ENCODE measurements around the gene USP6.
"Not testable (repeated sequence)": the region's sequence is repeated elsewhere in the genome, so short reads cannot be mapped to it uniquely, and the experiment has no call there.

The USP6 gene

DNA sequence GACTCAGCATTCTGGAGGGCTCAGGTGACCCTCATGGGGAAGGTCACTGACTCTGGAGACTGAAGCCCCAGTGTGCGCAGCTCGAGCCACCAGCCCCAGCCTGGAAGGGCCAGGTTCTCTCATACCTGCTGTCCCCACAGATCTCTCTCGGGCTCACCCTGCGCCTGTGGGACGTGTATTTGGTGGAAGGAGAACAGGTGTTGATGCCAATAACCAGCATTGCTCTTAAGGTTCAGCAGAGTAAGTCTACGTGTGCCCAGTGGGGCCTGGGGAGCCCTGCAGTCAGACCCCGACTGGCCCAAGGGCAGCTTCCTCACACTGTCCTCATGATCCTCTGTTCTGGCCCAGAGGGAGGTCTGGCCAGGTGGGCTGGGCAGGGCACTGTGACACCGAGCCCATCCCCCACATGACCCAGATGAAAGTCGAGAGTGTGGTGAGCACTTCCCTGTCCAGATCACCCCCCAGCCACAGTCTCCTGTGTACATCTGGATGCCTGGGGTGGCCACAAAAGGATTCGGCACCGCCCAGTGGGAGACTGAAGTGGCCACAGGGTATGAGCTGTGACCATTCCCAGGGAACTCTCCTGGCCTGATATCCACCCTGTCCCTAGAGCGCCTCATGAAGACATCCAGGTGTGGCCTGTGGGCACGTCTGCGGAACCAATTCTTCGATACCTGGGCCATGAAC lies 21.8 kb downstream of the USP6 start:
- H3K4me1 Mint-ChIP-seq; H3K36me3 Mint-ChIP-seq; H3K9me3 Mint-ChIP-seq; H3K4me3 Mint-ChIP-seq; ATAC-seq; H3K27ac Mint-ChIP-seq; DNase-seq (ENCODE audit: low spot score in 2 of 2): not testable (repeated sequence)

DNA sequence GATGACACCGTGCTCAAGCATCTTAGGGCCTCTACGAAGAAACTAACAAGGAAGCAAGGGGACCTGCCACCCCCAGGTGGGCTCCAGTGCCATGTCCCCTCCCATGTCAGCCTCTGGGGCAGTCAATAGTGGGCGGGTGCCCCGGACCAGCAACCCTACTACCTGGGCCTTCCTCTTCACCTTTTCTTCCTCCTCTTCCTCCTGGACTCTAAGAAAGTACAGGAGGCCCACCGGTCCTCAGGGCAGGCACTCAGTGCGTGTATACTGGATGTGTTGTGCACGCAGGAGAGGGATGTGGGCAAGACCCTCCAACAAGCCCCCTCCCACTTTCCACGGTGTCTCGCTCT lies 22.3 kb downstream of the USP6 start:
- peak in 1 of 2 donors; percentile 39 for DNase-seq (ENCODE audit: low spot score in 2 of 2)
- not testable (repeated sequence) for H3K4me3 Mint-ChIP-seq, H3K27ac Mint-ChIP-seq, H3K9me3 Mint-ChIP-seq, H3K4me1 Mint-ChIP-seq, ATAC-seq, H3K36me3 Mint-ChIP-seq

DNA sequence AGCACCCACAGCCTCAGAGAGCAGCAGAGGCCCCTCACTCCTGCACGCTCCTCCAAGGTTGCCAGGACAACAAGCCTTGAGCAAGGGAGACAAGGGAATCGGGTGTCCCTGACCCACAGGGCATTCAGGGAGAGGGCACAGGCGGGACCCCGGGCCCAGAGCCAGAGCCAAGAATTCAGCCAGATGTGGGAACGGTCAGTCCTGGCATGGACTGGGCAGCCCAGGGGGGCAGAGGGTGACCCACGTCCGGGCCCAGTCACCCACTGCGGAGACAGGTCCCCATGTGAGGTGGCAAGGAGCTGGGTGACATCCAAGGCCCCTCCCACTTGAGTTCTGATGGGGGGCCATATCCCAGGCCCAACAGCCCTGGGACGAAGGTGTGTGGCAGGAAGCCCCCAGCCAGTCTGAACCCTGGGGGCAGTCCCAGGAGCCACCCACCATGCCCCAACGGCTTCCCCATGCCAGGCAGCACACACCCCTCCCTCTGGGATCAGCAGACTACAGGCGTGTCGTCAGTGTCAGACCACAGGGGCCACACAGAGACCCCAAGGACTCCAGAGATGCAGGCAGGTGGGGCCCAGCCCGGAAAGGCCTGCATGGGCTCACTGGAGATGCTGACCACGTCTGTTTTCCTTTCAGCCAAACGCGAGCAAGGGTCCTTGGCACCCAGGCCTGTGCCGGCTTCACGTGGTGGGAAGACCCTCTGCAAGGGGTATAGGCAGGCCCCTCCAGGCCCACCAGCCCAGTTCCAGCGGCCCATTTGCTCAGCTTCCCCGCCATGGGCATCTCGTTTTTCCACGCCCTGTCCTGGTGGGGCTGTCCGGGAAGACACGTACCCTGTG lies 23.0 kb downstream of the USP6 start:
- no peak overlapping the region for H3K27ac Mint-ChIP-seq
- no peaks in the 10 kb centered on the region for H3K4me1 Mint-ChIP-seq
- H3K36me3 Mint-ChIP-seq: no peaks in the 10 kb centered on the region
- H3K4me3 Mint-ChIP-seq: no peak overlapping the region
- no peaks in the 10 kb centered on the region for H3K9me3 Mint-ChIP-seq
- DNase-seq (ENCODE audit: low spot score in 2 of 2) (peak in 1 of 2 donors; percentile 45), ATAC-seq (no peak)

DNA sequence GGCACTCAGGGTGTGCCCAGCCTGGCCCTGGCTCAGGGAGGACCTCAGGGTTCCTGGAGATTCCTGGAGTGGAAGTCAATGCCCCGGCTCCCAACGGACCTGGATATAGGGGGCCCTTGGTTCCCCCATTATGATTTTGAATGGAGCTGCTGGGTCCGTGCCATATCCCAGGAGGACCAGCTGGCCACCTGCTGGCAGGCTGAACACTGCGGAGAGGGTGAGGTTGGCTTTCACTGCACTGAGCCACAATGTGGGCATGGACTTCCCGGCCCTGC lies 23.6 kb downstream of the USP6 start:
- no peak overlapping the region for H3K27ac Mint-ChIP-seq
- DNase-seq (ENCODE audit: low spot score in 2 of 2) (no peak), ATAC-seq (no peak)
- H3K36me3 Mint-ChIP-seq: no peaks in the 10 kb centered on the region
- H3K4me3 Mint-ChIP-seq: no peak overlapping the region
- H3K4me1 Mint-ChIP-seq: no peaks in the 10 kb centered on the region
- H3K9me3 Mint-ChIP-seq: no peaks in the 10 kb centered on the region

DNA sequence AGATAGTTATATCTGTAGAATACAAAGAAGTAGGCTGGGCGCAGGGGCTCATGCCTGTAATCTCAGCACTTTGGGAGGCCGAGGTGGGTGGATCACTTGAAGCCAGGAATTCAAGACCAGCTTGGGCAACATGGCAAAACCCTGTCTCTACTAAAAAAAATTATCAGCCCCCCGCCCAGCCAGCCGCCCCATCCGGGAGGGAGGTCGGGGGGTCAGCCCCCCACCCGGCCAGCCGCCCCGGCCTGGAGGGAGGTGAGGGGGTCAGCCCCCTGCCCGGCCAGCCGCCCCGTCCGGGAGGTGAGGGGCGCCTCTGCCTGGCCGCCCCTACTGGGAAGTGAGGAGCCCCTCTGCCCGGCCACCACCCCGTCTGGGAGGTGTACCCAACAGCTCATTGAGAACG lies 27.0 kb downstream of the USP6 start:
- not testable (repeated sequence) for ATAC-seq; H3K4me1 Mint-ChIP-seq; DNase-seq (ENCODE audit: low spot score in 2 of 2); H3K36me3 Mint-ChIP-seq; H3K27ac Mint-ChIP-seq; H3K4me3 Mint-ChIP-seq; H3K9me3 Mint-ChIP-seq

DNA sequence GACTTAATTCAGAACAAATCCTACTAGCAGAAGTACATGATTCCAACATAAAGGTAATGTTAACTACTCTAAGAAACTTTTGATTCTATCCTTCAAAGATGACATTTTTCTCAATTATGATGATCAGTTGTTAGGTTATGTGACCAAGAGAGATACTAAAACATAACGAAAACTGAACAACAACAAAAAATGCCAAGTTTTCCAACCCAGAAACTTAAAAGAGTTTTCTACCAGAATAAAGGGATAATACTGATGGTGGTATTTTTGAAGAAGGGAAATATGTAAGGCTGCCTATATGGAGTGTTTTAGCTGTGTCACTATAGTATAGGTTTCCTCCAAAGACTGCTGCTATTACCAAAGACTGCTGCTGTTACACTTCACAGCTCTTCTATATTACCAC lies 30.3 kb downstream of the USP6 start:
- not testable (repeated sequence) for H3K4me3 Mint-ChIP-seq; DNase-seq (ENCODE audit: low spot score in 2 of 2); H3K9me3 Mint-ChIP-seq; H3K4me1 Mint-ChIP-seq; H3K36me3 Mint-ChIP-seq; ATAC-seq; H3K27ac Mint-ChIP-seq

DNA sequence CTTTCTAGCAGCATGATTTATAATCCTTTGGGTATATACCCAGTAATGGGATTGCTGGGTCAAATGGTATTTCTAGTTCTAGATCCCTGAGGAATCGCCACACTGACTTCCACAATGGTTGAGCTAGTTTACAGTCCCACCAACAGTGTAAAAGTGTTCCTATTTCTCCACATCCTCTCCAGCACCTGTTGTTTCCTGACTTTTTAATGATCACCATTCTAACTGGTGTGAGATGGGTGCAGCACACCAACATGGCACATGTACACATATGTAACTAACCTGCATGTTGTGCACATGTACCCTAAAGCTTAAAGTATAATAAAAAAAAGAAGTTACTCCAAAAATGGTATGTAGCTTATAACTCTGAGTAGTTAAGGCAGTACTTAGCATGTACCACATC lies 44.9 kb downstream of the USP6 start:
- not testable (repeated sequence) for H3K36me3 Mint-ChIP-seq; DNase-seq (ENCODE audit: low spot score in 2 of 2); H3K4me1 Mint-ChIP-seq; H3K27ac Mint-ChIP-seq; H3K9me3 Mint-ChIP-seq; H3K4me3 Mint-ChIP-seq; ATAC-seq

DNA sequence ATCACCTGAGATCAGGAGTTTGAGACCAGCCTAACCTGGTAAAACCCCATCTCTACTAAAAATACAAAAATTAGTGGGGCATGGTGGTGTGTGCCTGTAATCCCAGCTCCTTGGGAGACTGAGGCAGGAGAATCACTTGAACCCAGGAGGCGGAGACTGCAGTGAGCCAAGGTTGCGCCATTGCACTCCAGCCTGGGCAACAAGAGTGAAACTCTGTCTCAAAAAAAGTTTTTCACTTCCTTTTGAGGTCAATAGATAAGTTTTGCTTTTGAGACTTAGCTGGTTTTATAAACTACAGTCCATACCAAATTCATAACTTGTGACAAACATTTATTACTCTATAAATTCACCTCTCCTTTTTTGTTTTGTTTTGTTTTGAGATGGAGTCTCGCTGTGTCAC lies 46.0 kb downstream of the USP6 start:
- DNase-seq (ENCODE audit: low spot score in 2 of 2); H3K4me1 Mint-ChIP-seq; H3K4me3 Mint-ChIP-seq; H3K36me3 Mint-ChIP-seq; ATAC-seq; H3K9me3 Mint-ChIP-seq; H3K27ac Mint-ChIP-seq: not testable (repeated sequence)

DNA sequence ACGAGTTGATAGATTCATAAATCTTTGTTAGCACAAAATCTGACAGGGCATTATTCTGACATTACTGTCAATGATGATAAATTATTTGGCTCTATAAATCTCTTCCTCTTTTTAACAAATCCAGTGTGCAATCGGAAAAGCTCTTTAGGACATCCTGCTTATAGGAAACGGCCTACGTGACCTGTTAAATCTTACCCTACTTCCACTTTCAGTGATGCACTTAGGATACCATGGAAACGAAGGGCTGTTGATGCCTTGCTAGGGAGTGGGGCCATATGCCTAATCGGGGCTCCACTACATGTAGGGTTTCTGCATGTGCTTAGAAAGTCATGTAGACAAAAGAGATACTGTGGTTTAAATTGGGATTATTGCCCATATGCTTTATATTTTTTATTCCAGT lies 48.6 kb downstream of the USP6 start:
- H3K4me3 Mint-ChIP-seq: no peak overlapping the region
- H3K27ac Mint-ChIP-seq: no peak overlapping the region
- ATAC-seq (no peak), DNase-seq (ENCODE audit: low spot score in 2 of 2) (no peak)
- H3K9me3 Mint-ChIP-seq: no peaks in the 10 kb centered on the region
- H3K36me3 Mint-ChIP-seq: no peaks in the 10 kb centered on the region
- H3K4me1 Mint-ChIP-seq: no peaks in the 10 kb centered on the region

DNA sequence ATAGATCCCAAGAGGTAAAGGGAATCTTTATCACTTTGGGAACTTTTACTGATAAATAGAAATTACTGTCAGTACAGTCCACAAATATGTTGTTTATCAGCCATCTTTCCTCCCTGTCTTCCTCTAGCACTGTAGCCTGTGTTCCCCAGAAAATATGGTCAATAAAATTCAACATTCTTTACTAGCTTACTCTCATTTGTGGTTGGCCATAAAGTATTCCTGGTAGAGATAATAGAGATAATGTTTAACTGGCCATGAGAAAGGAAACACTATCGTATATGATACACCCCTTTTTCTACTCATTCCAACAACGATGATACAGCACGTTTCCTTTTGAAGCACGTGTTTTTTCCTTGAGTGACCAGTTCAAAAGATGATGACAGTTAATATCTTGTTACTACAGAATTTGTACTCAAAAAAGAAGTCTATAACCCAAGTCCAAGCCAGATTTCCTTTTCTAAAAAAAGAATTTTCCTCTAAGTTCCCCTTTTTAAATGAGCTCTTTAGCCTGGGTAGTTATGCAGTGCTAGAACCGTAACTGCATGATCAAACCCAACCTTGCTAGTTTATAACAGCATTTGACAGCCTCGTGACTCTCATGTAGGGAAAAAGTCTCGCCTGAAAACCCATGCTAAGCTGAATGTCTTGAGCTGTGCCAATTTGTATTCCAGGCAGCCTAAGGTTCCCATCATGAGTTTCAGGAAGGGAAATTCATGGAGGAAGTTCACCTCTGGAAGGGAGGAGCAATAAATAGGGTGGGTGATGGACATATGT lies 50.1 kb downstream of the USP6 start:
- H3K27ac Mint-ChIP-seq; H3K4me1 Mint-ChIP-seq; ATAC-seq; H3K4me3 Mint-ChIP-seq; DNase-seq (ENCODE audit: low spot score in 2 of 2); H3K36me3 Mint-ChIP-seq; H3K9me3 Mint-ChIP-seq: not testable (repeated sequence)

DNA sequence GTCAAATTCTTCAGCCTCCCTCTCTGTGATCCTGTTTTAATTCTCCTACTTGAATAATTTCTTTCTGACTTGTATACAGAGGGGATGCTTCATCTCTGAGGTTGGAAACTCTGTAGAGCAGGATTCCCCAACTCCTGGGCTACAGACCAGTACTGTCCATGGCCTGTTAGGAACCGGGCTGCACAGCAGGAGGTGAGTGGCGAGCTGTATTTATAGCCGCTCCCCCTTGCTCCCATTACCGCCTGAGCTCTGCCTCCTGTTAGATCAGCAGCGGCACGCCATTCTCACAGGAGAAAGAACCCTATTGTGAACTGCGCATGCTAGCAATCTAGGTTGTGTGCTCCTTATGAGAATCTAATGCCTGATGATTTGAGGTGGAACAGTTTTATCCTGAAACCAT lies 59.2 kb downstream of the USP6 start:
- not testable (repeated sequence) for H3K4me3 Mint-ChIP-seq; H3K4me1 Mint-ChIP-seq; DNase-seq (ENCODE audit: low spot score in 2 of 2); ATAC-seq; H3K27ac Mint-ChIP-seq; H3K36me3 Mint-ChIP-seq
- peaks cover 11% of the 10 kb centered on the region for H3K9me3 Mint-ChIP-seq

DNA sequence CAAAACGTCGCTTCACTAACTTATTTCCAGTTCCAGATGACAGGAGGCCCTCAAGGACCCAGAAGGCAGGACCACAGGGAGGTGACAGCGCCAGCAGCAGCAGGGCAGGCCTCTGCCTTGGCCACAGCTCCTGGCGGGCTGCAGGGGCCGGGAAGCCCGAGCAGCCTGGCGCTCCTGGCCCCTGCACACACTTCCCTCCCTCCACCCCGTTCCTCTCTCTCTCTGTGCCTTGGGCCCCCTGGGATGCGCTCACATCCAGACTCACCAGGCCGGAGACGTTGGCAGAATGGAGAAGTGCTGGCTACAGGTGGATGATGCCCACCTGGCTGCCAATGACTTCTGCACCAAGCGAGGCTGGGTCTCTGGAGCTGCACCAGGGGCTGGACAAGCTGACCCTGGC lies 63.2 kb downstream of the USP6 start:
- peaks cover 23% of the 10 kb centered on the region for H3K36me3 Mint-ChIP-seq
- no peaks in the 10 kb centered on the region for H3K4me1 Mint-ChIP-seq
- H3K4me3 Mint-ChIP-seq: no peak overlapping the region
- H3K27ac Mint-ChIP-seq: no peak overlapping the region
- no peak for ATAC-seq
- H3K9me3 Mint-ChIP-seq: peaks cover 32% of the 10 kb centered on the region
- no peak for DNase-seq (ENCODE audit: low spot score in 2 of 2)

DNA sequence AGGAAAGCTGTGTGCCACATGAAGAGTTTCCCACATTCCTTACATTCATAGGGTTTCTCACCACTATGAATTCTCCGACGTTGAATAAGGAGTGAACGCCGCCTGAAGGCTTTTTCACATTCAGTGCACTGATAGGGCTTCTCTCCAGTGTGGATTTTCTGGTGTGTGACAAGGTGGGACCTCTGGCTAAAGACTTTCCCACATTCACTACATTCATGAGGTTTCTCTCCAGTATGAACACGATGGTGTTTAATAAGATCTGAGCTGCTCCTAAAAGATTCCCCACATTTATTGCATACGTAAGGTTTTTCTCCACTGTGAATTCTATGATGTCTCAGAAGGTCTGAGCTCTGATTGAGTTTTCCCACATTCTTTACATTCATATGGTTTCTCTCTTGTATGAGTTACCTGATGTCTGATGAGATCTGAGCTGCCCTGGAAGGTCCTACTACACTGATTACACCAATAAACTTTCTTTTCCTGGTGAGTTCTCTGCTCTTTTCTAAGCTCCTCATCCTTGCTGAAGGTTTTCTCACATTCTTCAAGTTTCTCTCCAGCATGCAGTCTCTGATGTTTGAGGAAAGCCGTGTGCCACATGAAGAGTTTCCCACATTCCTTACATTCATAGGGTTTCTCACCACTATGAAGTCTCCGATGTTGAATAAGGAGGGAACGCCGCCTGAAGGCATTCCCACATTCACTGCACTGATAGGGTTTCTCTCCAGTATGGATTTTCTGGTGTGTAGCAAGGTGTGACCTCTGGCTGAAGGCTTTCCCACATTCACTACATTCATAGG lies 65.9 kb downstream of the USP6 start:
- Mint-ChIP-seq H3K4me3 (no peak overlapping the region), H3K27ac (no peak overlapping the region), H3K4me1 (peaks cover 6% of the 10 kb centered on the region), H3K9me3 (peaks cover 38% of the 10 kb centered on the region), H3K36me3 (peaks cover 23% of the 10 kb centered on the region)
- ATAC-seq (no peak), DNase-seq (ENCODE audit: low spot score in 2 of 2) (no peak)

DNA sequence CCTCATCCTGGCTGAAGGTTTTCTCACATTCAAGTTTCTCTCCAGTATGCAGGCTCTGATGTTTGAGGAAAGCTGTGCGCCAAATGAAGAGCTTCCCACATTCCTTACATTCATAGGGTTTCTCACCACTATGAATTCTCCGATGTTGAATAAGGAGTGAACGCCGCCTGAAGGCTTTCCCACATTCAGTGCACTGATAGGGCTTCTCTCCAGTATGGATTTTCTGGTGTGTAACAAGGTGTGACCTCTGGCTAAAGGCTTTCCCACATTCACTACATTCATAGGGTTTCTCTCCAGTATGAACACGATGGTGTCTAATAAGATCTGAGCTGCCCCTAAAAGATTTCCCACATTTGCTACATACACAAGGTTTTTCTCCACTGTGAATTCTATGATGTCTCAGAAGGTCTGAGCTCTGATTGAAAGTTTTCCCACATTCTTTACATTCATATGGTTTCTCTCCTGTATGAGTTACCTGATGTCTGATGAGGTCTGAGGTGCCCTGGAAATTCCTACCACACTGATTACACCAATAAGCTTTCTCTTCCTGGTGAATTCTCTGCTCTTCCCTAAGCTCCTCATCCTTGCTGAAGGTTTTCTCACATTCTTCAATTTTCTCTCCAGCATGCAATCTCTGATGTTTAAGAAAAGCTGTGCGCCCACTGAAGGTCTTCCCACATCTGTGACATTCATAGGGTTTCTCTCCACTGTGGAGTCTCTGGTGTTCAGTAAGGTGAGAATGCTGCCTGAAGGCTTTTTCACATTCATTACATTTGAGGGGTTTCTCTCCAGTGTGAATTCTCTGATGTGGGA lies 67.0 kb downstream of the USP6 start:
- Mint-ChIP-seq H3K27ac (no peak overlapping the region), H3K36me3 (peaks cover 25% of the 10 kb centered on the region), H3K9me3 (peaks cover 41% of the 10 kb centered on the region), H3K4me1 (peaks cover 6% of the 10 kb centered on the region), H3K4me3 (no peak overlapping the region)
- ATAC-seq: no peak
- no peak for DNase-seq (ENCODE audit: low spot score in 2 of 2)

DNA sequence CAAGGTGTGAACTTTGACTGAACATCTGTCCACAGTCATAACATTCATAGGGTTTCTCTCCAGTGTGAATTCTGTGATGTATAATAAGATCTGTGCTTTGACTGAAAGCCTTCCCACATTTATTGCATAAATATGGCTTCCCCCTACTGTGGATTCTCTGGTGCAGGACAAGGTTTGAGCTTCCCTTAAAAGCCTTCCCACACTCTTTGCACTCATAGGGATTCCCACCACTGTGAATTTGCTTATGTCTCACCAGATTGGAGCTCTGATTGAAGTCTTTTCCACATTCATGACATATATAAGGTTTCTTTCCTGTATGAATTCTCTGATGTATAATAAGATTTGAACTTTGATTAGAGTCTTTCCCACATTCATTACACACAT lies 67.6 kb downstream of the USP6 start:
- Mint-ChIP-seq H3K36me3 (peaks cover 31% of the 10 kb centered on the region), H3K4me3 (no peak overlapping the region), H3K27ac (no peak overlapping the region), H3K4me1 (peaks cover 6% of the 10 kb centered on the region), H3K9me3 (peaks cover 44% of the 10 kb centered on the region)
- DNase-seq (ENCODE audit: low spot score in 2 of 2): no peak
- no peak for ATAC-seq
